HL-60 (cell line): ENCODE measurements around the gene TMEM223.

Experiments used
- SPI1 ChIP-seq: IDR thresholded peaks from 2 replicates; pipeline ENCODE4 v1.6.1; 2012; ENCODE audit warnings: low read depth, mild to moderate bottlenecking, borderline replicate concordance
- TF ChIP-seq, protein P1 (sequence below): IDR thresholded peaks from one replicate; pipeline ENCODE4 v1.5.1; 2011; ENCODE audit warnings: low read length, control low read depth, inconsistent platforms; ENCODE audit not compliant: insufficient read depth

DNA sequence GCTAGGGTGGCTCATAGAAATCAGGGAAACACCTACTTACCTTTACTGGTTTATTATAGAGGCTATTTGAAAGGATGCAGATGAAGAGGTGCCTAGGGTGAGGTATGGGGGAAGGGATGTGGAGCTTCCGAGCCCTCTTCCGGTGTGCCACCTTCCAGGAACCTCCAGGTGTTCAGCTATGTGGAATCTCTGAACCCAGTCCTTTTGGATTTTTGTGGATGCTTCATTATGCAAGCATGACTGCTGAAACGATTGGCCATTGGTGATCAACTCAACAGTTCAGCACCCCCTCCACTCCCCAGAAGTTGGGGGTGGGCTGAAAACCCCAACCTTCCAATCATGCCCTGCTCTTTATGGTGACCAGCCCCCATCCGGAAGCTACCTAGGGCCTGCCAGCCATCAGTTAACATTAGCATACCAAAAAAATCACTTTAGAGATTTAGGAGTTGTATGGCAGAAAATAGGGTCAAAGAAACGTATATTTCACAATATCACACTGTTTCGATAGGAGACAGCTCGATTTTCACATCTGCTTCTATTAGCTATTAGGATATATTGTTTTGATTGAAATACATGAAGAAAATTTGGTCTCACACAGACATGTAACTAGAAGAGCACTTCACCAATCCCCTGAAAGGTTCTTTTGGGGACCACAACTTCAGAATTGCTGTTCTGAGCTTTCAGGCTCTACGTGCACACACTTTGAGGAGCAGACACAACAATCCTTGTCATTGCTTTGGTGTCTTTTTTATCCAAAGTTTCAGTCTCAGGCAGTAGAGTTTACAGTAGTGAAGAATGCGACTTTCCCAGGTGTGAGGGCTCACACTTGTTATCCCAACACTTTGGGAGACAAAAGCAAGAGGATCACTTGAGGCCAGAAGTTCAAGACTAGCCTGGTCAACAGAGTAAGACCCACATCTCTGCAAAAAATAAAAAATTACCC lies 33.7 kb downstream of the TMEM223 start:
- TF ChIP-seq, protein P1, sequence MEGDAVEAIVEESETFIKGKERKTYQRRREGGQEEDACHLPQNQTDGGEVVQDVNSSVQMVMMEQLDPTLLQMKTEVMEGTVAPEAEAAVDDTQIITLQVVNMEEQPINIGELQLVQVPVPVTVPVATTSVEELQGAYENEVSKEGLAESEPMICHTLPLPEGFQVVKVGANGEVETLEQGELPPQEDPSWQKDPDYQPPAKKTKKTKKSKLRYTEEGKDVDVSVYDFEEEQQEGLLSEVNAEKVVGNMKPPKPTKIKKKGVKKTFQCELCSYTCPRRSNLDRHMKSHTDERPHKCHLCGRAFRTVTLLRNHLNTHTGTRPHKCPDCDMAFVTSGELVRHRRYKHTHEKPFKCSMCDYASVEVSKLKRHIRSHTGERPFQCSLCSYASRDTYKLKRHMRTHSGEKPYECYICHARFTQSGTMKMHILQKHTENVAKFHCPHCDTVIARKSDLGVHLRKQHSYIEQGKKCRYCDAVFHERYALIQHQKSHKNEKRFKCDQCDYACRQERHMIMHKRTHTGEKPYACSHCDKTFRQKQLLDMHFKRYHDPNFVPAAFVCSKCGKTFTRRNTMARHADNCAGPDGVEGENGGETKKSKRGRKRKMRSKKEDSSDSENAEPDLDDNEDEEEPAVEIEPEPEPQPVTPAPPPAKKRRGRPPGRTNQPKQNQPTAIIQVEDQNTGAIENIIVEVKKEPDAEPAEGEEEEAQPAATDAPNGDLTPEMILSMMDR = no peak
- no peak for TF ChIP-seq SPI1
